IMR-90 (cell line): ENCODE measurements around the gene SERPINI1. TPM values are rescaled to one million over a fixed set of nuclear protein-coding genes. Genes with fewer than 3 reads are reported as not detected.

Experiments
- ATAC-seq: fragments of 200-7000 bp; cut with Tn5 transposase; 2 replicates; pipeline ENCODE4 v1.9.1; 2020; ENCODE audit warnings: low read depth, mild to moderate bottlenecking, moderate library complexity
- BruUV-seq: library from RNA; stranded (reverse); fragments of 400-500 nt; replicated peaks from 2 replicates; lab custom pipeline; 2021; lab: Mats Ljungman, UMichigan
- CTCF ChIA-PET: fragments of 300-600 bp; formaldehyde crosslinking; extraction: SDS; loops from one replicate; lab custom pipeline; 2021; ENCODE audit warnings: antibody characterized with exemption; lab: Yijun Ruan, JAX
- POLR2A ChIA-PET: fragments of 300-600 bp; sonication (Branson Sonifier 250); formaldehyde crosslinking; loops from one replicate; lab custom pipeline; 2022; ENCODE audit warnings: antibody characterized with exemption; ENCODE audit not compliant: unreplicated experiment; lab: Charles Lee
- DNase-seq: peaks from one replicate; pipeline ENCODE4 v3.0.0; 2013
- H2AFZ ChIP-seq: replicated peaks from 2 replicates; pipeline ENCODE3; 2013; ENCODE audit warnings: low read length, mild to moderate bottlenecking; ENCODE audit not compliant: poor library complexity
- H2AK5ac ChIP-seq: 2 replicates; pipeline ENCODE4 v1.6.1; 2013; ENCODE audit warnings: low read depth, low read length, inconsistent platforms
- H2AK9ac ChIP-seq: replicated peaks from 2 replicates; pipeline ENCODE3; 2013; ENCODE audit warnings: mild to moderate bottlenecking, low read depth, low read length, moderate library complexity; ENCODE audit not compliant: poor library complexity
- H2BK120ac ChIP-seq: 2 replicates; pipeline ENCODE4 v1.6.1; 2013; ENCODE audit warnings: low read depth, low read length, inconsistent platforms
- H2BK15ac ChIP-seq: 3 replicates; pipeline ENCODE4 v1.6.1; 2013; ENCODE audit warnings: low read depth, low read length, inconsistent platforms
- H2BK20ac ChIP-seq: 2 replicates; pipeline ENCODE4 v1.6.1; 2013; ENCODE audit warnings: low read depth, mild to moderate bottlenecking, inconsistent platforms, low read length, moderate library complexity
- H2BK5ac ChIP-seq: 2 replicates; pipeline ENCODE4 v1.6.1; 2013; ENCODE audit warnings: mild to moderate bottlenecking, low read depth, low read length, inconsistent platforms; ENCODE audit not compliant: poor library complexity, severe bottlenecking
- H3K14ac ChIP-seq: replicated peaks from 2 replicates; pipeline ENCODE4 v1.6.1; 2013; ENCODE audit warnings: low read depth, low read length, inconsistent platforms
- H3K18ac ChIP-seq: 2 replicates; pipeline ENCODE4 v1.6.1; 2013; ENCODE audit warnings: low read depth, low read length, control low read depth
- H3K23ac ChIP-seq: 2 replicates; pipeline ENCODE4 v1.6.1; 2013; ENCODE audit warnings: low read depth, low read length, inconsistent platforms
- H3K27ac ChIP-seq: 2 replicates; pipeline ENCODE4 v1.5.1; 2013; ENCODE audit warnings: mild to moderate bottlenecking, control low read depth, low read length; ENCODE audit not compliant: insufficient read depth
- H3K27me3 ChIP-seq: 2 replicates; pipeline ENCODE4 v1.6.1; 2013; ENCODE audit warnings: low read length; ENCODE audit not compliant: control insufficient read depth, insufficient read depth
- H3K36me3 ChIP-seq: 2 replicates; pipeline ENCODE4 v1.6.1; 2013; ENCODE audit warnings: low read length, mixed read lengths; ENCODE audit not compliant: control insufficient read depth, insufficient read depth
- H3K4ac ChIP-seq: 2 replicates; pipeline ENCODE4 v1.6.1; 2013; ENCODE audit warnings: low read depth, low read length, inconsistent platforms
- H3K4me1 ChIP-seq: 2 replicates; pipeline ENCODE4 v1.6.1; 2013; ENCODE audit warnings: low read length, mixed read lengths; ENCODE audit not compliant: control insufficient read depth, insufficient read depth
- H3K4me2 ChIP-seq: 2 replicates; pipeline ENCODE4 v1.6.1; 2013; ENCODE audit warnings: low read depth, mild to moderate bottlenecking, control low read depth, low read length, moderate library complexity
- H3K4me3 ChIP-seq: 2 replicates; pipeline ENCODE4 v1.5.1; 2013; ENCODE audit warnings: low read depth, mild to moderate bottlenecking, control low read depth, low read length, moderate library complexity; ENCODE audit not compliant: insufficient read depth
- H3K56ac ChIP-seq: 2 replicates; pipeline ENCODE4 v1.6.1; 2013; ENCODE audit warnings: low read length, inconsistent platforms; ENCODE audit not compliant: insufficient read depth; ENCODE audit errors: extremely low read depth
- H3K79me1 ChIP-seq, 2 experiments: 2 replicates each; pipeline ENCODE4 v1.6.1; 2013; ENCODE audit warnings: low read length in 2 of 2, inconsistent platforms in 1 of 2, low read depth in 1 of 2
- H3K9ac ChIP-seq: 2 replicates; pipeline ENCODE4 v1.6.1; 2013; ENCODE audit warnings: low read depth, low read length, control low read depth
- H3K9me1 ChIP-seq: 2 replicates; pipeline ENCODE4 v1.6.1; 2013; ENCODE audit warnings: low read length, inconsistent platforms; ENCODE audit not compliant: insufficient read depth
- H3K9me3 ChIP-seq: 2 replicates; pipeline ENCODE4 v1.6.1; 2013; ENCODE audit warnings: low read length; ENCODE audit not compliant: control insufficient read depth, insufficient read depth
- H4K20me1 ChIP-seq: 2 replicates; pipeline ENCODE4 v1.6.1; 2013; ENCODE audit warnings: low read length, inconsistent platforms; ENCODE audit not compliant: insufficient read depth
- H4K5ac ChIP-seq: 2 replicates; pipeline ENCODE4 v1.6.1; 2013; ENCODE audit warnings: mild to moderate bottlenecking, low read depth, low read length, control low read depth
- H4K8ac ChIP-seq, 2 experiments: 2 replicates each; pipeline ENCODE4 v1.6.1; 2013; ENCODE audit warnings: low read depth in 2 of 2, low read length in 2 of 2, control low read depth in 1 of 2, inconsistent platforms in 1 of 2
- H4K91ac ChIP-seq: 2 replicates; pipeline ENCODE4 v1.6.1; 2013; ENCODE audit warnings: low read depth, low read length, inconsistent platforms; ENCODE audit not compliant: insufficient read depth
- BHLHE40 ChIP-seq: fragments of 150-350 bp; IDR thresholded peaks from 2 replicates; pipeline ENCODE4 v1.6.1; 2016; ENCODE audit warnings: mild to moderate bottlenecking, low read depth, low read length
- CEBPB ChIP-seq: IDR thresholded peaks from 2 replicates; pipeline ENCODE4 v1.6.1; 2012; ENCODE audit warnings: low read depth, low read length, improper control_type of control experiment
- CTCF ChIP-seq: conservative IDR thresholded peaks from 2 replicates; pipeline ENCODE4 v1.5.1; 2012; ENCODE audit warnings: mild to moderate bottlenecking, low read depth, low read length, improper control_type of control experiment
- FOS ChIP-seq: fragments of 150-350 bp; IDR thresholded peaks from 2 replicates; pipeline ENCODE4 v1.6.1; 2016; ENCODE audit warnings: low read depth, low read length
- MAFK ChIP-seq: IDR thresholded peaks from 2 replicates; pipeline ENCODE4 v1.6.1; 2012; ENCODE audit warnings: low read depth, low read length, improper control_type of control experiment
- MAZ ChIP-seq: IDR thresholded peaks from 2 replicates; pipeline ENCODE4 v1.6.1; 2012; ENCODE audit warnings: low read depth, mild to moderate bottlenecking, low read length, improper control_type of control experiment, moderate library complexity, borderline replicate concordance
- MXI1 ChIP-seq: IDR thresholded peaks from 2 replicates; pipeline ENCODE4 v1.6.1; 2012; ENCODE audit warnings: low read depth, mild to moderate bottlenecking, low read length, moderate library complexity, borderline replicate concordance
- POLR2A ChIP-seq: IDR thresholded peaks from 2 replicates; pipeline ENCODE4 v1.6.1; 2012; ENCODE audit warnings: mild to moderate bottlenecking, low read depth, low read length
- RAD21 ChIP-seq: IDR thresholded peaks from 2 replicates; pipeline ENCODE4 v1.6.1; 2012; ENCODE audit warnings: low read length, improper control_type of control experiment
- RCOR1 ChIP-seq: IDR thresholded peaks from 2 replicates; pipeline ENCODE4 v1.6.1; 2012; ENCODE audit warnings: mild to moderate bottlenecking, low read length, improper control_type of control experiment; ENCODE audit not compliant: insufficient replicate concordance
- RFX5 ChIP-seq: IDR thresholded peaks from 2 replicates; pipeline ENCODE4 v1.8.0; 2012; ENCODE audit warnings: low read depth, mild to moderate bottlenecking, low read length, moderate library complexity
- USF2 ChIP-seq: fragments of 150-350 bp; IDR thresholded peaks from 2 replicates; pipeline ENCODE4 v1.6.1; 2017; ENCODE audit warnings: mild to moderate bottlenecking, antibody characterized with exemption, low read length, low read depth
- WGBS, 2 experiments: methylation state at CpG; one replicate each; pipeline versions ENCODE4 v1.1.5 to v1.1.7; 2013; ENCODE audit warnings: missing lambda C conversion rate in 2 of 2; ENCODE audit not compliant: insufficient read length in 1 of 2; ENCODE audit errors: extremely low coverage in 2 of 2; 5-methylcytosine and 5-hydroxymethylcytosine counted together
- dilution Hi-C: fragments of 300-500 bp; cut with HindIII; formaldehyde crosslinking; loops from one replicate; pipeline ENCODE4 v1.14.3; 2018; ENCODE audit warnings: low sequenced_read_pairs; ENCODE audit not compliant: unreplicated experiment
- in situ Hi-C: fragments of 300-500 bp; cut with MboI; formaldehyde crosslinking; loops from 3 replicates; pipeline ENCODE4 v1.14.3; 2019; ENCODE audit warnings: low sequenced_read_pairs, inconsistent platforms, mixed read lengths
- intact Hi-C: fragments of 100-400 bp; cut with micrococcal nuclease; formaldehyde crosslinking; loops from 2 replicates; pipeline ENCODE4 v1.10.0; 2022
- polyA plus RNA-seq, 3 experiments: library from polyadenylated mRNA; depleted of rRNA; stranded (reverse); fragments of >200 nt; gene quantifications; 2 replicates each; pipeline ENCODE4 v1.2.3, GENCODE V29; 2012; ENCODE audit warnings: low replicate concordance in 1 of 3
- total RNA-seq: library from RNA; depleted of rRNA; stranded (reverse); fragments of >200 nt; gene quantifications from 2 replicates; pipeline ENCODE4 v1.2.3, GENCODE V29; 2012

SERPINI1 gene
- total and polyA plus RNA-seq, 2 of the 4 experiments (the other 2 are of a cell fraction): 0.36 to 1.3 TPM

GRCh38 chr3:167694121-167694520 is 41.4 kb upstream of the SERPINI1 start:
- Histone ChIP-seq H2BK120ac (no peak overlapping the region), H3K9me3 (no peaks in the 10 kb centered on the region), H4K8ac (no peak overlapping the region), H3K27ac (no peak overlapping the region), H3K9me1 (no peaks in the 10 kb centered on the region), H2BK20ac (no peak overlapping the region), H4K91ac (no peak overlapping the region), H3K9ac (no peak overlapping the region), H2BK5ac (no peak overlapping the region), H3K36me3 (peaks cover 9% of the 10 kb centered on the region), H3K4me1 (no peaks in the 10 kb centered on the region), H2AK5ac (no peak overlapping the region), H4K20me1 (no peaks in the 10 kb centered on the region), H3K79me1 (peaks cover 0 to 4% of the 10 kb centered on the region in 2 experiments; a peak in 1 of 4 replicates), H4K5ac (no peak overlapping the region), H2AFZ (no peak overlapping the region), H3K4ac (no peak overlapping the region), H3K18ac (no peak overlapping the region), H2BK15ac (no peak overlapping the region), H2AK9ac (no peak overlapping the region), H3K4me3 (no peak overlapping the region), H3K56ac (no peak overlapping the region), H3K4me2 (no peak overlapping the region), H3K27me3 (no peaks in the 10 kb centered on the region), H3K23ac (no peak overlapping the region), H3K14ac (no peak overlapping the region)
- ChIA-PET CTCF (no interaction called here), POLR2A (no interaction called here)
- no TSS peak for BruUV-seq
- intact Hi-C loops (no loop called here), dilution Hi-C loops (no loop called here), in situ Hi-C loops (no loop called here)
- no peak for TF ChIP-seq BHLHE40
- TF ChIP-seq RCOR1: no peak
- no peak for TF ChIP-seq MAZ
- TF ChIP-seq FOS: no peak
- no peak for TF ChIP-seq POLR2A
- no peak for TF ChIP-seq USF2
- TF ChIP-seq CEBPB: no peak
- no peak for TF ChIP-seq MXI1
- no peak for TF ChIP-seq CTCF
- no peak for TF ChIP-seq RAD21
- TF ChIP-seq MAFK: no peak
- no peak for TF ChIP-seq RFX5
- no CpG with 5 or more reads among the region's 2 CpGs for WGBS, 2 experiments
- DNase-seq (no peak), ATAC-seq (no peak)
